ENCODE measurements around the gene SYAP1.

- TF ChIP-seq GABPA (IDR thresholded peaks at IDR 0.05; ENCODE audit: low read depth) (no peak), CTCF (IDR thresholded peaks at IDR 0.05; ENCODE audit: insufficient read depth, low read length) (no peak), POLR2AphosphoS5 (IDR thresholded peaks at IDR 0.05; ENCODE audit: low read depth) (no peak), REST (IDR thresholded peaks at IDR 0.05; ENCODE audit: insufficient replicate concordance, low read depth) (no peak)
Measured at GRCh38 chrX:16745102-16745501, 25.7 kb downstream of the SYAP1 start.

All from HL-60 (cell line).